ENCODE measurements around the gene SLC4A5. TPM values are rescaled to one million over a fixed set of nuclear protein-coding genes. Genes with fewer than 3 reads are reported as not detected.

Gene SLC4A5
- total RNA-seq, 1 donor from 2014 or later = 4.4 TPM

GRCh38 chr2:74264281-74264680, 78.9 kb downstream of the SLC4A5 start:
- Histone ChIP-seq H3K4me3 (no peak overlapping the region), H3K27ac (no peak overlapping the region), H3K9me3 (no peaks in the 10 kb centered on the region), H3K36me3 (no peaks in the 10 kb centered on the region), H3K4me1 (no peaks in the 10 kb centered on the region), H3K27me3 (no peaks in the 10 kb centered on the region)
- TF ChIP-seq POLR2A (IDR thresholded peaks at IDR 0.05) (no peak), CTCF (IDR thresholded peaks at IDR 0.05) (no peak), POLR2AphosphoS5 (IDR thresholded peaks at IDR 0.05; ENCODE audit: insufficient read depth in 1 of 2, low read depth in 1 of 2) (no peak)
- DNase-seq (ENCODE audit: extremely low spot score in 2 of 2) = no peak
- intact Hi-C loops (cut with DNase I) = no loop called here

GRCh38 chr2:74262681-74263080, 80.5 kb downstream of the SLC4A5 start:
- H3K36me3 ChIP-seq = no peaks in the 10 kb centered on the region
- no peaks in the 10 kb centered on the region for H3K4me1 ChIP-seq
- no peak for DNase-seq (ENCODE audit: extremely low spot score in 2 of 2)
- no peak for TF ChIP-seq POLR2AphosphoS5 (IDR thresholded peaks at IDR 0.05; ENCODE audit: insufficient read depth in 1 of 2, low read depth in 1 of 2)
- no peak for TF ChIP-seq CTCF (IDR thresholded peaks at IDR 0.05)
- TF ChIP-seq POLR2A (IDR thresholded peaks at IDR 0.05) = no peak
- no peak overlapping the region for H3K27ac ChIP-seq
- no peaks in the 10 kb centered on the region for H3K27me3 ChIP-seq
- H3K9me3 ChIP-seq = no peaks in the 10 kb centered on the region
- H3K4me3 ChIP-seq = no peak overlapping the region
- intact Hi-C loops (cut with DNase I) = no loop called here

- no peaks in the 10 kb centered on the region for H3K36me3 ChIP-seq
- no peaks in the 10 kb centered on the region for H3K9me3 ChIP-seq
- TF ChIP-seq POLR2AphosphoS5 (IDR thresholded peaks at IDR 0.05; ENCODE audit: insufficient read depth in 1 of 2, low read depth in 1 of 2) (no peak), POLR2A (IDR thresholded peaks at IDR 0.05) (no peak), CTCF (IDR thresholded peaks at IDR 0.05) (no peak)
- intact Hi-C loops (cut with DNase I) = no loop called here
- H3K4me1 ChIP-seq = no peaks in the 10 kb centered on the region
- no peak overlapping the region for H3K4me3 ChIP-seq
- no peak overlapping the region for H3K27ac ChIP-seq
- DNase-seq (ENCODE audit: extremely low spot score in 2 of 2) = no peak
- H3K27me3 ChIP-seq = no peaks in the 10 kb centered on the region
Measured at GRCh38 chr2:74261204-74261864, 81.9 kb downstream of the SLC4A5 start.

GRCh38 chr2:74260495-74260894, 82.7 kb downstream of the SLC4A5 start:
- Histone ChIP-seq H3K4me3 (no peak overlapping the region), H3K27me3 (no peaks in the 10 kb centered on the region), H3K36me3 (no peaks in the 10 kb centered on the region), H3K4me1 (no peaks in the 10 kb centered on the region), H3K27ac (no peak overlapping the region), H3K9me3 (no peaks in the 10 kb centered on the region)
- DNase-seq (ENCODE audit: extremely low spot score in 2 of 2) = no peak
- intact Hi-C loops (cut with DNase I) = no loop called here
- TF ChIP-seq CTCF (IDR thresholded peaks at IDR 0.05) (no peak), POLR2A (IDR thresholded peaks at IDR 0.05) (no peak), POLR2AphosphoS5 (IDR thresholded peaks at IDR 0.05; ENCODE audit: insufficient read depth in 1 of 2, low read depth in 1 of 2) (no peak)

GRCh38 chr2:74259733-74260132, 83.5 kb downstream of the SLC4A5 start:
- H3K36me3 ChIP-seq = no peaks in the 10 kb centered on the region

More at GRCh38 chr2:74259733-74260132, 83.5 kb downstream of the SLC4A5 start:
- H3K4me3 ChIP-seq = no peak overlapping the region
- no peaks in the 10 kb centered on the region for H3K9me3 ChIP-seq
- no peak overlapping the region for H3K27ac ChIP-seq
- no peak for DNase-seq (ENCODE audit: extremely low spot score in 2 of 2)
- intact Hi-C loops (cut with DNase I) = no loop called here
- TF ChIP-seq CTCF (IDR thresholded peaks at IDR 0.05) (no peak), POLR2A (IDR thresholded peaks at IDR 0.05) (no peak), POLR2AphosphoS5 (IDR thresholded peaks at IDR 0.05; ENCODE audit: insufficient read depth in 1 of 2, low read depth in 1 of 2) (no peak)
- H3K27me3 ChIP-seq = no peaks in the 10 kb centered on the region
- H3K4me1 ChIP-seq = no peaks in the 10 kb centered on the region
